Fibroblast of gingiva (primary cell): ENCODE results near the gene SH3TC2.
A peak's percentile ranks its signal among the peaks of the same experiment; 100 is the strongest.

Experiments
- DNase-seq: peaks from one replicate; pipeline ENCODE4 v3.0.0-alpha.2; 2011; ENCODE audit warnings: low read depth

The SH3TC2 gene

GRCh38 chr5:149060325-149060724 lies 2.5 kb downstream of the SH3TC2 start:
- DNase-seq, result no peak

DNA sequence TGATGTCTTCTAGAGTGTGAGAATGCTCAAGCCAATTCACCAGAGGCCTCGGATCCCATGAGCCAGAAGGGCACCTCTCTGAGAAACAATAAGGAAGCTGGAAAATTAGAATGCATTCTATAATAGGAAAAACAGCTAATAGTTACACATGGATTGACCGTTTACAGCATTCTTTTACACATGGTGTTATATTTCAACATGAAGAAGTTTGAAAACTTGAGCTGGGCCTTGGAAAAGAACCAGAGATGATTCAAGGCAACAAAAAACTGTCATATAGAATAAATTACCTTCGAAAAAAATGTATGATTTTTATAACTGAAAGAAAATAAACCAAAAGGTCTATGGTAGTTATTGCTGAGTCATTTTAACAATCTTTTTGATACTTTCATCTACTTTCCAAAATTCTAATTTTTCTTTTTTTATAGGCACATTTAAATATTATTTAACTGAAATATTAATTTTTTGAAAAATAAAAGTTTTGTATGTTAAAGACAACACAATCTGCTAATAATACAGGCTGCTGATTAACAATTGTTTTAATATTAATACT lies 6.2 kb downstream of the SH3TC2 start:
- DNase-seq, result peak; percentile 56

- DNase-seq, result peak; percentile 22
These were observed 8.4 kb downstream of the SH3TC2 start for GRCh38 chr5:149054416-149054815.

DNA sequence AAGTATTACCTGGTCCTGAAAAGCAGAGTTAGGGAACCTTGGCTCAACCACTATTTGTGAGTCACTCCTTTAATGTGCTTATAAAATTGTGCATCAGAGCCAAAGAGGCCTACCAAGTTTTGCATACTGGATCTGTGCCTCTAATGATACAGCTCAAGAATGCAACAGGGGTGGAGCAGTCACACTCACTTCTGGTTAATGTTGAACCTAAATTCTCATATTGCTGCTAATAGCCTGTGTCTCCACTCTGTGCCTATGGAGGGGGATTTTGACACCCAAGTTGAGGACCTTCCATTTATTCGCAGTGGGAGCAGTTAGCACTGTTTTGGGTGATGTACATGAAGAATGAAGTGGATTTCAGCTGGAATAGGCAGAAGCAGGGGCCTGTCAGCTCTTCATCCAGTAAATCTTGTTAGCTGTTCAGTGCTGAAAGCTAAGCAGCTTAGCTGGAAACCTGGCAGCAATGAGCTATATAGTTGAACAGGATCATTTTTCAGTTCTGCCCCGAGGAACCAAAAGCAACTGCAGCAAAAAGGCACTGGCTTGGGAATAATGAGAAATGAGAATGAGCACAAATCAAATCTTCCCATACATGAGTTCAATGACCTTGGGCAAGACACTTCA lies 9.7 kb downstream of the SH3TC2 start:
- DNase-seq, result peak; percentile 44

- no peak for DNase-seq
These were observed 13.5 kb downstream of the SH3TC2 start for GRCh38 chr5:149049371-149049781.

DNA sequence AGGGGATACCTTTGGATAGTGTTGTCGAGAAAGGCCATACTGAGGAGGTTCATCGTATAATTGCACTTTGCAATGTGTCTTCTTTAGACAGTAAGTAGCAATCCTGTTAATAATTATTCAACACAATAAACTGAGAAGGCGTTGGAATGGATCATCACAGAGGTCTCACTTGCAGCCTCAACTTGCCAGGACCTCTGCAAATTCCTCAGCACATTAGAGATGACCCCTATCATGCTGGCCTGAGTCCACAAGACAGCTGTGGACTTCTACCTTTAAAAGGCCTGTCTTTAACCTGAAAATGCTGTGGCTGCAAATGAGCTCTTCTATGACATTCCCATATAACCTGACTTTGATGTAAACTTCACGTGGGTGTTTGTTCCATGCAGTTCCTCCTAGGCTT lies 14.1 kb downstream of the SH3TC2 start:
- no peak for DNase-seq

GRCh38 chr5:149047462-149047861 lies 15.4 kb downstream of the SH3TC2 start:
- DNase-seq, result no peak

GRCh38 chr5:149046196-149046829 lies 16.5 kb downstream of the SH3TC2 start:
- DNase-seq, result no peak

DNA sequence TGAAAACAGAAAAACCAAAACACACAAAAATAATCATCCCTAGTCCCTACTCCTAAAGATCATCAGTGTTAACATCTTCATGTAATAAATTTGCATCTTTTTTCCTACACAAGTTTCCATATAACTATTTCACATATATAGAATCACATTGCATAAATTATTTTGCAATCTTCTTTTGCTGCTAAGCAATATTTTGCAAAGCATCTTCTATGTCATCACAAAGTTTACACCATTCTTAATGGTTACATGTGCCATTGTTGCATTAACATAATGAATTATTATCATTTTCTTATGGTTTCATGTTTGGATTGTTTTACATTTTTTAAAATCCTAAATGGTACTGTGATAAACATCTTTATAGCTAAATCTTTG lies 17.8 kb downstream of the SH3TC2 start:
- no peak for DNase-seq

GRCh38 chr5:149044453-149045088 lies 18.3 kb downstream of the SH3TC2 start:
- DNase-seq, result no peak

DNA sequence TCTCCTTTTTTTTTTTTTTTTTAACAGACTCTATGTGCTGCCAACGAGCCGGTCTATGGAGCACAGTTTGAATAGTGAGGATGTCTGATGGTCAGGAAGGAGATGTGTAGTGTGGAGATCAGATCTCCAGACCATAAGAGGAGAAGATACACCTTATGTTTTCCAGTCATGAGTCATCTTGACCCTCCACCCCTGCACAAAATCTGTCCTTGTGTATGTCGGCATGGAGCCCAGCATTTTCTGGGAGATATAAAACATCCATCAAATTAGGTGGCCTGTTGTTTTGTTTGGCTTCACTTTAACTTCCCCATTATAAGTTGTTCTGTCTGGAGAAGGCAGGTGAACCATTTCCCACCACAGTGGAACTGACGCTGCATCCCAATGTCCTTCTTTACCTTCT lies 19.2 kb downstream of the SH3TC2 start:
- DNase-seq, result no peak

DNA sequence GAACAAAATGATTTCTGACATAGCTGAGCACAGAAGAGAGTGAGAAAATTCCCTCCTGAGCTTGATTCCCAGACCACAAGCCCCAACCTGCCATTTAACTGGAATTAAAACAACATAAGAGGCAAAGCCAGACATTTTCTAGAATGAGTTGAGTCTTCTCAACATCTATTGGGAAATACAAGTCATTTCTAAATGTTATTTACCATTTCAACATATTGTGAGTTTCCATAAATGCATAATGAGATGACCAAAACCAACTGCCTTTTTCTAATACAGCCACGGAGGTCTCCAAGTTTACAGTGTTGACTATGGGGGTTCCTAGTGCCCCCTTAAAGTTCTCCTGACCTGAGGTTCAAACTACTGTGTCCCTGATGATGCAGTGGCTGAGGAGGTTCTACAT lies 20.0 kb downstream of the SH3TC2 start:
- DNase-seq, result no peak

- DNase-seq, result no peak
These were observed 21.6 kb downstream of the SH3TC2 start for GRCh38 chr5:149041242-149041641.

- DNase-seq, result no peak
These were observed 22.4 kb downstream of the SH3TC2 start for GRCh38 chr5:149040421-149040820.

DNA sequence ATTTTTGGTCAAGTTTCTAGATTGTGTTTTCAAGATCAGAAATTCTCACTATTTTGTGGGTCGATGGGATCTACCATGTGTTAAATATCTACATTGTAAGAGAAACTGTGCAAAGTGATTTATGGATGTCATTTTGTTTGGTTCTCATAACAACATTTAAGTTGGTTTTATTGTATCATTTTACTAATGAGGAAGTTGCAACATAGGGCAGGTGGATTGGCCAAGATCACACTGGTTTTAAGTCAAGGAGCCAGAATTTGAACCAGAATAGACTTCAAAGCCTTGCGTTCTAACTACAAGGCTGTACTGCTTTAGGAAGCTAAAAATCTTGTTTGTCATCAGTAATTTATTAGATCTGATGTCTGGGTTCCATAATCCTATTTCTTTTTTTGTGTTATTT lies 23.4 kb downstream of the SH3TC2 start:
- peak; percentile 37 for DNase-seq

- no peak for DNase-seq
These were observed 24.4 kb downstream of the SH3TC2 start for GRCh38 chr5:149038336-149039080.

DNA sequence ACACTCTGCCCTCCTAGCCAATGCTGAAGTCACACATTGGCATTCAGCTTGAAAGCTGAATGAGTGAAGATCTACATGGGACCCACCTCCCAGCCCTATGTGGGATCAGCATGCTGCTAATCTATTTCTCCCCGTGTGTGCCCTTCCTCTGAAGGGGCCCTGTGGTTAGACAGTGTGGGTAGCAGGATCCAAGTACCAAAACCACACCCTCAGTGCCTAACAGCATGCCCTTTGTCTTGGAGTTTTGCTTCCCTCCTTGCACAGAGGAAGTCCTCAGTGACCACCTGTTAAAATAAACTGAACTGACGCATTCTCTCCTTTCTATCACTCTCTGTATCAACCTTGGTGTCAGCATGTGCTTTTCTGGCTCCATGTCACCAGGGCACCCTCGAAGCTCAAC lies 25.0 kb downstream of the SH3TC2 start:
- no peak for DNase-seq

DNA sequence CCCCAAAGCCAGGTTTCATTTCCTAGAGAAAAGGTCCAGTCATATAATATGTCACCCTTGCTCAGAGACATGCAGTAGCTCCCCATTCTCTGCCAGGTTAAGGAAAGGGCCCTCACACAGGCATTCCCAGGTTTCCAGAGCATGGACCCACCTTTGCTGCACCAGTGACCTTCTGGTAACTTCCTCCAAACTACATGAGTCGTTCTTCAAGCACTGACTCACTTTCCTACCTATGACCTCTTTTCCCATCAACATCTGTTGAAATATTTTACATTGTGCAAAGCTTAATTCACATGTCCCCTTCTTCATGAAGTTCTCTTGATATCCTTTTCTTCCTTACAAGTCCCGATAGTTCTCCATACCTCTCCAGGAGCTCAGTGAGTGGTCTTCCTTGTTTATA lies 25.9 kb downstream of the SH3TC2 start:
- DNase-seq, result no peak

DNA sequence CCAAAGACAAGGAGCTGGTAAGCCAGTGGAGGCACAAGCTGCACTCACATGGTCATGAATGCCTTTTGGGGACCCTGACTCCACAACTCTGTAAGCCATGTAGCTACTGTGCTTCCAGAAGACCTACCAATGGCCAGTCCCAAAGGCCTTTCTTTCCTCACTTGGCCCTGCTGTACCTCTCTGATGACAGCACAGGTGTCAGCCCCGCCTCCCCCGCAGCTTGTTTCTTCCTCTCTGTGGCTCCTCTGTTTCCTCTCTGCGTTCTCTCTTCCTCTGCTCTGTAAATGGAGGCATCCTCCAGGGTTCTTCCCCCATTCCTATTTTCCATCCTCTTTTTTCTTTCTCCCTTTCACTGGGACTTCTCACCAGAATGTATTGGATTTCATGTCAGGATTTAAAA lies 26.7 kb downstream of the SH3TC2 start:
- DNase-seq, result no peak

- DNase-seq, result peak; percentile 67
These were observed 27.5 kb downstream of the SH3TC2 start for GRCh38 chr5:149035372-149035790.

- peak; percentile 50 for DNase-seq
These were observed 31.9 kb downstream of the SH3TC2 start for GRCh38 chr5:149030838-149031397.

DNA sequence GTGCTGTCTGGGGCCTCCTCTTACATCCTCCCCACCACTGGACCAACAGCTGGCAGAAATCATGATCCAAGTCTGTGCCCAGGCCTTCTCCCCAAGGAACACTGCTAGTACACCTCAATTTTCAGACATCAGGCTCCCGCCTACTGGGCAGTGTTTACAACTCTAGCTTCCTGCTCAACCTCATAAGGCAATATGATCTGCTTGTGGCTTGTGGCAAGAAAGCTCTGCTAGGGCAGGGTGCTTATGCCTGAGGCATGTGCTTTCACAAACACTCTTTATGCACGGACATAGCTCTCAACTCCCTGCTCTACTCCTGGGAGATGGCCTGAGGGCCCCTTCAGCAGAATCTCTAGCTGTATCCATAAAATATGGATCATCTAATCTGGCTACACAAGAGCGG lies 32.5 kb downstream of the SH3TC2 start:
- DNase-seq, result peak; percentile 91
